SK-MEL-5 (cell line): ENCODE measurements around the gene SUSD4. TPM values are rescaled to one million over a fixed set of nuclear protein-coding genes. Genes with fewer than 3 reads are reported as not detected.

Source experiments
- DNase-seq: peaks from one replicate; pipeline ENCODE4 v3.0.0-alpha.2; 2016; ENCODE audit warnings: low read depth, low spot score
- in situ Hi-C: cut with HindIII; loops from 2 replicates; pipeline ENCODE4 v1.10.0; 2016; ENCODE audit warnings: low sequenced_read_pairs, high pct_unique_total_duplicates, low pct_unique_long_range_greater_than_20kb
- total RNA-seq: library from RNA; depleted of rRNA; stranded (reverse); fragments of >200 nt; shearing (Covaris generic); gene quantifications from 2 replicates; pipeline ENCODE4 v1.2.3, GENCODE V29; 2014

Gene SUSD4
- total RNA-seq, 1 experiment from 2014 or later, result not detected

- in situ Hi-C loops, result no loop called here
- no peak for DNase-seq
Measured at GRCh38 chr1:223374064-223374610, 10.2 kb upstream of the SUSD4 start.

DNA sequence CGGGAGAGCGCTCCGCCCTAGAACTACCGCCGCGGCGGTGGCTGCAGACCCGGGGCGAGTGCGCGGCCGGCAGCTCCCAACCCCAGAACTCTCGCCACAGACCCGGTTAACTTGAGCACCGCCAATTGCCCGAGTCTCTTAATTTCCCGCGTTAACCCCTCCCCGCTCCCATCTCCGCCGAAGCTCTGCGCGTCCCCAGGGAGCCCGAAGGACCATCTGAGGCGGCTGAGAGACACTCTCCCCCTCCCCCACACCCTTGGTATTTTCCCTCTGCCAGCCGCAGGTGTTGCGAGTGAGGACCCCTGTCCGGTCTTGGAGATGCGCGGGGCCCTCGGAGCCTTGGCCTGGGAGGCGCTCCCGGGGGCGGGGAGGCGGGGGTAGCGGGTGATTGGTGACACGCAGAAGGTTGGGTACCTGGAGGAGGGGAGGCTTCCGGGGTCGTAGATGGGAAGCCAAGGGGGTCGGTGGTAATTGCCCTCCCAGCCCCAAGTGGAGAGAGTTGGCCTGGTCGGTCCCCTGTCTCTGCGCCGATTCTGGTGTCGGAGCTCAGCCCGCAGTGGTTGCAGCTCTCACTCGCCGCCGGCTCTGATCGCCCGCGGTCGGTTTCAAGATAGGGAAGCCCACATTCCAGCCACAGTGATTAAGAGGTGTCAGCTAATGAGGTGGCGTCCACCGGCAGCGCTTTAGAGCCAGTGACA is 858 bp upstream of the SUSD4 start:
- in situ Hi-C loops, result no loop called here
- DNase-seq, result no peak

- in situ Hi-C loops, result no loop called here
- DNase-seq, result no peak
Measured at GRCh38 chr1:223363057-223363855, 720 bp downstream of the SUSD4 start.

DNA sequence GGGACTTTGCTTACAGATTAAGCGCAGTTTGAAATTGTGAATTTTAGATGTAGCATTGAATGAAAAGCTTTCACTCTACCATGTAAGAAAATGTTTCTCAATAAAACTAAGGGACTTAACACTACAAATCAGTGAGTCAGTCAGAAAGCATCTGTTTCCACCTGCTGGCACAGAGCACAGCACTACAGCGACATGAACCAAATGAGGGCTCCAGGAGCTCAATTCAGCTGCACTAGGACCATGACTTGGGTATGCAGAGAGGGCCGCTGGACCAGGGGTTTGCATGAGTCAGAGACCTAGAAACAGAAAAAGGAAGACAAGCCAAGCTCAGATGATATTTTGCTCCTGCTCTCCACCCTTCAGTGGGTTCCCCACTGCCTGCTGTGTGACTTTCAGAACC is 5.2 kb downstream of the SUSD4 start:
- in situ Hi-C loops, result no loop called here
- DNase-seq, result no peak

- DNase-seq, result no peak
- in situ Hi-C loops, result no loop called here
Measured at GRCh38 chr1:223355699-223356098, 8.3 kb downstream of the SUSD4 start.

- DNase-seq, result no peak
- in situ Hi-C loops, result no loop called here
Measured at GRCh38 chr1:223353939-223354338, 10.0 kb downstream of the SUSD4 start.

- in situ Hi-C loops, result no loop called here
- no peak for DNase-seq
Measured at GRCh38 chr1:223352944-223353343, 11.0 kb downstream of the SUSD4 start.

GRCh38 chr1:223350361-223350908 is 13.5 kb downstream of the SUSD4 start:
- in situ Hi-C loops, result no loop called here
- DNase-seq, result no peak

DNA sequence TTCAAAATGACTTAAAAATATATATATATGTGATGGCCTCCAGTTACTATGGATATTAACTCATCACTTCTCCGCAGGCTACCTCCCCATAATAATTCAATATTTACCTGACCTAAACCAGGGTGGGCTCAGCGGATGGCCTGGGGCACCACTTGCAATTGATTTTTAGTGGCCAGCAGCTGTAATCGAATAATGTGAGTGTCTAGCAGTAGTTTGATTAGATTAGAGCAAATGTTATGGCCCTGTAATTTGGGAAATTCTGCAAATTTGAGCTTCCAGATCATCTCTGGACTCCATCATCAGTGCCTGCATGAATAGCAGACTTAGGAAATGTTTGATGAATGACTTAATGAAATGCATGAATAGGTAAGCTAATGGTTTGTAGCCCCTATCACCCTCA is 14.7 kb downstream of the SUSD4 start:
- in situ Hi-C loops, result no loop called here

GRCh38 chr1:223348439-223348838 is 15.5 kb downstream of the SUSD4 start:
- in situ Hi-C loops, result no loop called here
- no peak for DNase-seq

More for the DNA sequence above, 14.7 kb downstream of the SUSD4 start:
- no peak for DNase-seq

DNA sequence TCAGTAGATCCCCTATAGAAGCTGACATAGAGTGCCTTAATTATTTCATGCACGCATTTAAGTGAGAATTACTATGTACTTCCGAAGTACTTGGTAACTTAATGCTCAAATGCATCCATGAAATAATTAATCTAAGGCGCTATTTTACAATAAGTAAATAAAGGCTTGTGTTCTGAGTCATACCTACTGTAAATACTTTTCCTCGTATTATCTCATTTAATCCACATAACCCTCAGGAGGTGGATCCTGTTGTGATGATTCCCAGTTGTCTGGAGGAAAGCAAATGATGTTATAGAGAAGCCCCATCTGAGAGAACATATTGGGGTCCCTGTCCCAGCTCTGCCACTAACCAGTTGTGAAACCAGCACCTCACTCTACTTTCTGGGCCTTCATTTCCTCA is 16.4 kb downstream of the SUSD4 start:
- DNase-seq, result no peak
- in situ Hi-C loops, result no loop called here

DNA sequence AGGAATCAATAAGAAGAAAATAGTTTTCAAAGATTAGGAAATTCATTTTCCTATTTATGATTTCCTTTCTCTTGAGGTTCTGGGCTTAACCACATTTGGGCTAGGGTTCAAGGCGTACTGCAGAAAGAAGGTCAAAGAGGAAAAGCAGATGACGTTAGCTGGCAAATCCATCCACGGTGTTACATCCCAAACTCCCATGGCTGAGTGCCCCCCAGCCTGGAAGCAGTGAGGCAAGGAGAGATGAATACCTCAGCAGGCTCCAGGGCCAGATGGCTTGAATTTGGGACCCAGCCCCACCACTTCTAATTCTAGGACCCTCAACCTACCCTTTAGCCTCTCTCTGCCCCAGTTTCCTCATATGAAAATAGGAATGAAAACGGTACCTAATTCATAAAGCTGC is 17.7 kb downstream of the SUSD4 start:
- in situ Hi-C loops, result no loop called here
- no peak for DNase-seq

GRCh38 chr1:223345720-223346119 is 18.3 kb downstream of the SUSD4 start:
- in situ Hi-C loops, result no loop called here

DNA sequence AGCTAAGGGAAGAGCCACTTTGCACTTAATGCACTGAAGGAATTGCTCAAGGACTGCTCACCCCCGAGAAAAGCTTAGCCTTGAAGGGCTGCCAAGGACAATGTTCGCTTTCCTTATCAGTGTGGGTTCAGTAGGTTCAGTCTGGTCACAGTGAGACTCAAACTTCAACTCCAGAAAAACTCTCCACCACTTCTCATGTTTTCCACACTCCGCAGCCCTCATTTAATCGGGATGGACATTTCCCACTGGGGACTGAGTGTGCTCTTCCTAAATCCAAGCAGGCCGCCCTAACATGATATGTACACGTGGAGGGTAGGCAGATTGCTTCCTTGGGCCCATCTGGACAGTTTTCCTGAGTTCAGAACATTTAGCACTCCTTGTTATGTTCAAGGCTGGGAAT is 19.5 kb downstream of the SUSD4 start:
- in situ Hi-C loops, result no loop called here
- DNase-seq, result no peak

More at GRCh38 chr1:223345720-223346119, 18.3 kb downstream of the SUSD4 start:
- DNase-seq, result no peak

GRCh38 chr1:223343692-223344091 is 20.3 kb downstream of the SUSD4 start:
- DNase-seq, result no peak
- in situ Hi-C loops, result no loop called here

- no peak for DNase-seq
- in situ Hi-C loops, result no loop called here
Measured at GRCh38 chr1:223341121-223341520, 22.9 kb downstream of the SUSD4 start.

- DNase-seq, result no peak
- in situ Hi-C loops, result no loop called here
Measured at GRCh38 chr1:223340637-223341036, 23.3 kb downstream of the SUSD4 start.

DNA sequence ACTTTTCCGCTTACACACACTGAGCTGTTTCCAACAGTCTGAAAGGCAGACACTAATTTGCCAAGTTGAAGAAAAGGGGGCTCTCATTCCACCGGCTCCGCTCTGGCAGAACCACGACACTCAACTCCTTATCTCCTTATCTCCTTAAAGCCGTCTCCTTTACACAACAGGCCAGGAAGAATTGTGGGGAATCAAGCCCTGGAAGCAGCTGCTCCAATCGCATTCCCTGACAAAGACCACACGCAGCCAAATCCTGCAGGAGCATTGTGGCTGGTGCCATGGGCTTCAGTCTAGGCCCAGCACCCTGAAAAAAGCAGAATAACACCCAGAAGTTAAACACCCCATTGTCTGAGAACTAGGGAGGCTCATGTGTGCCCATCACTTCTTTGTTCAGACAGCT is 24.1 kb downstream of the SUSD4 start:
- in situ Hi-C loops, result no loop called here
- no peak for DNase-seq
